GM21381 (cell line): ENCODE results near the gene MRPL23.

Experiments used
- ATAC-seq: cut with Tn5 transposase; IDR thresholded peaks from one replicate; pipeline ENCODE4 v1.9.1; 2021; ENCODE audit warnings: mild to moderate bottlenecking, moderate library complexity; ENCODE audit not compliant: unreplicated experiment

The MRPL23 gene

GRCh38 chr11:1988667-1989317 is 41.7 kb downstream of the MRPL23 start:
- no peak for ATAC-seq

- no peak for ATAC-seq
These were observed 42.8 kb downstream of the MRPL23 start for GRCh38 chr11:1989953-1990352.

GRCh38 chr11:1990872-1991578 is 43.9 kb downstream of the MRPL23 start:
- ATAC-seq, result no peak

- no peak for ATAC-seq
These were observed 45.0 kb downstream of the MRPL23 start for GRCh38 chr11:1992111-1992510.

GRCh38 chr11:1994121-1994520 is 47.0 kb downstream of the MRPL23 start:
- no peak for ATAC-seq

GRCh38 chr11:1997755-1998154 is 50.6 kb downstream of the MRPL23 start, which contains the start of gene H19:
Gene H19, minus strand, starts transcription at chr11:1997842.
- ATAC-seq, result no peak

- no peak for ATAC-seq
These were observed 51.2 kb downstream of the MRPL23 start for GRCh38 chr11:1998290-1998689.

GRCh38 chr11:1998861-1999260 is 51.7 kb downstream of the MRPL23 start:
- no peak for ATAC-seq

GRCh38 chr11:2002042-2002776 is 55.1 kb downstream of the MRPL23 start:
- no peak for ATAC-seq

- ATAC-seq, result no peak
These were observed 55.7 kb downstream of the MRPL23 start for GRCh38 chr11:2002807-2003206.

GRCh38 chr11:2004466-2004865 is 57.3 kb downstream of the MRPL23 start:
- no peak for ATAC-seq
